Endodermal cell (in vitro differentiated cells): Measurements from ENCODE around the gene PLEKHG4. TPM values are rescaled to one million over a fixed set of nuclear protein-coding genes. Genes with fewer than 3 reads are reported as not detected.

Source experiments
- DNase-seq: peaks from one replicate; pipeline ENCODE4 v3.0.0-alpha.2; 2017
- H3K27ac ChIP-seq: 2 replicates; pipeline ENCODE4 v1.5.1; 2013; ENCODE audit warnings: mild to moderate bottlenecking, low read depth, low read length, moderate library complexity
- H3K27me3 ChIP-seq: 2 replicates; pipeline ENCODE4 v1.6.1; 2013; ENCODE audit warnings: mild to moderate bottlenecking, low read length, moderate library complexity; ENCODE audit not compliant: insufficient read depth, control insufficient read depth, poor library complexity, severe bottlenecking
- H3K36me3 ChIP-seq: 2 replicates; pipeline ENCODE4 v1.7.0; 2013; ENCODE audit warnings: mild to moderate bottlenecking, low read length, moderate library complexity; ENCODE audit not compliant: control insufficient read depth, insufficient read depth
- H3K4me1 ChIP-seq: one replicate; pipeline ENCODE4 v1.7.0; 2013; ENCODE audit warnings: low read length; ENCODE audit not compliant: control insufficient read depth, insufficient read depth
- H3K4me3 ChIP-seq: 2 replicates; pipeline ENCODE4 v1.5.1; 2013; ENCODE audit warnings: mild to moderate bottlenecking, low read length, moderate library complexity
- H3K9ac ChIP-seq: 2 replicates; pipeline ENCODE4 v1.6.1; 2013; ENCODE audit warnings: mild to moderate bottlenecking, low read length, moderate library complexity; ENCODE audit not compliant: poor library complexity, severe bottlenecking; ENCODE audit errors: extremely low read depth
- H3K9me3 ChIP-seq: 2 replicates; pipeline ENCODE4 v1.6.1; 2013; ENCODE audit warnings: mild to moderate bottlenecking, low read length, moderate library complexity; ENCODE audit not compliant: control insufficient read depth
- H3K27ac Mint-ChIP-seq: 2 replicates; pipeline ENCODE4 v1.8.0; 2020; ENCODE audit warnings: mixed read lengths
- H3K27me3 Mint-ChIP-seq: 2 replicates; pipeline ENCODE4 v1.8.0; 2021; ENCODE audit warnings: mild to moderate bottlenecking, mixed read lengths; ENCODE audit not compliant: insufficient read depth
- H3K36me3 Mint-ChIP-seq: 2 replicates; pipeline ENCODE4 v1.8.0; 2020; ENCODE audit warnings: low read depth, mixed read lengths
- H3K4me1 Mint-ChIP-seq: 2 replicates; pipeline ENCODE4 v1.8.0; 2020; ENCODE audit warnings: mixed read lengths
- H3K4me3 Mint-ChIP-seq: 2 replicates; pipeline ENCODE4 v1.8.0; 2020; ENCODE audit warnings: mild to moderate bottlenecking, moderate library complexity, mixed read lengths
- H3K9me3 Mint-ChIP-seq: 2 replicates; pipeline ENCODE4 v1.8.0; 2020; ENCODE audit warnings: mild to moderate bottlenecking, mixed read lengths
- WGBS, 2 experiments: methylation state at CpG; one replicate each; pipeline versions ENCODE4 v1.1.5 to v1.1.7; 2013; ENCODE audit warnings: missing lambda C conversion rate in 2 of 2, mixed read lengths in 1 of 2; ENCODE audit not compliant: insufficient coverage in 1 of 2, insufficient read length in 1 of 2; 5-methylcytosine and 5-hydroxymethylcytosine counted together
- total RNA-seq, 2 donors: library from RNA; stranded (reverse); fragmentation: NEBNext Ultra II Directional in 1 of 2; extraction: Animal tissue kit (Norgen Biotek cat#: 25700) in 1 of 2; gene quantifications; 2 replicates in 1 of 2; 3 replicates in 1 of 2; pipeline ENCODE4 v1.2.1, GENCODE V29; 2021
- TF ChIP-seq, protein P1 (sequence below): fragments of 200-600 bp; sonication (generic); conservative IDR thresholded peaks from 2 replicates; pipeline ENCODE4 v1.5.0; 2021; ENCODE audit warnings: antibody characterized with exemption, mild to moderate bottlenecking

Gene PLEKHG4
- total RNA-seq, 2 donors from 2014 or later, result 10.5 to 12.4 TPM

DNA sequence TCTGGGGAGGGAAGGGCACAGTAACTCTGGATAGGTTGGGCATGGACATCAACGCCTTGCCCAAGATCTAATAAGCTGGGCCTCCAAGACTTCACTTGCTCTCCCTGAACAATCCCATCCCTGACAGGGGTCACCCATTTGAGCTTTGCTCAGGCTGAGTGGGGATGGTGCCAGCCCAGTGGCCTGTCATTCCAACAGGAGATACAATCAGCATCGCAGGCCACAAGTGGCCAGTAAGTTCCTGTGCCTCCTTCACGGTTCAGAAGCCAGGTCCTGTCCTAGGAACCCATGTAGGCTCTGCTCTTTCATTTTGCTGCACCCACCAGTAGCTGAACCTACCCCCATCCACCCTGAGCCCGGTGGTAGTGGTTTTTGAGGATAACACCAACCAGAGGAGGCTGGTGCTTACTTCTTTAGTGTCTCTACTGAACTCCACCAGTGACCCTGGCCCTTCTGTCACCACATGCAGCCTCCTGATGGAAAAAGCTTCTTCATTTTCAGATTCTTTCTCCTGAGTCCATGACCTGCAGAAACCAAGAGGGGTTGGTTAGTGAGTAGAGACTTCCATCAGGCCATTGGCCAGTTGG, 14.9 kb downstream of the PLEKHG4 start:
- peaks cover 37% of the 10 kb centered on the region for H3K27me3 Mint-ChIP-seq
- no peak for DNase-seq
- TF ChIP-seq, protein P1, sequence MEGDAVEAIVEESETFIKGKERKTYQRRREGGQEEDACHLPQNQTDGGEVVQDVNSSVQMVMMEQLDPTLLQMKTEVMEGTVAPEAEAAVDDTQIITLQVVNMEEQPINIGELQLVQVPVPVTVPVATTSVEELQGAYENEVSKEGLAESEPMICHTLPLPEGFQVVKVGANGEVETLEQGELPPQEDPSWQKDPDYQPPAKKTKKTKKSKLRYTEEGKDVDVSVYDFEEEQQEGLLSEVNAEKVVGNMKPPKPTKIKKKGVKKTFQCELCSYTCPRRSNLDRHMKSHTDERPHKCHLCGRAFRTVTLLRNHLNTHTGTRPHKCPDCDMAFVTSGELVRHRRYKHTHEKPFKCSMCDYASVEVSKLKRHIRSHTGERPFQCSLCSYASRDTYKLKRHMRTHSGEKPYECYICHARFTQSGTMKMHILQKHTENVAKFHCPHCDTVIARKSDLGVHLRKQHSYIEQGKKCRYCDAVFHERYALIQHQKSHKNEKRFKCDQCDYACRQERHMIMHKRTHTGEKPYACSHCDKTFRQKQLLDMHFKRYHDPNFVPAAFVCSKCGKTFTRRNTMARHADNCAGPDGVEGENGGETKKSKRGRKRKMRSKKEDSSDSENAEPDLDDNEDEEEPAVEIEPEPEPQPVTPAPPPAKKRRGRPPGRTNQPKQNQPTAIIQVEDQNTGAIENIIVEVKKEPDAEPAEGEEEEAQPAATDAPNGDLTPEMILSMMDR, result no peak
- Histone ChIP-seq H3K9me3 (no peaks in the 10 kb centered on the region), H3K4me1 (no peaks in the 10 kb centered on the region), H3K9ac (no peak overlapping the region), H3K27me3 (no peaks in the 10 kb centered on the region), H3K4me3 (no peak overlapping the region), H3K36me3 (no peaks in the 10 kb centered on the region), H3K27ac (no peak overlapping the region)
- H3K36me3 Mint-ChIP-seq, result no peaks in the 10 kb centered on the region
- H3K4me3 Mint-ChIP-seq, result no peak overlapping the region
- H3K4me1 Mint-ChIP-seq, result peaks cover 3% of the 10 kb centered on the region
- no peaks in the 10 kb centered on the region for H3K9me3 Mint-ChIP-seq
- no peak overlapping the region for H3K27ac Mint-ChIP-seq
- 88 to 98% methylated on average over 2 to 4 of the region's 4 CpGs for WGBS, 2 experiments

DNA sequence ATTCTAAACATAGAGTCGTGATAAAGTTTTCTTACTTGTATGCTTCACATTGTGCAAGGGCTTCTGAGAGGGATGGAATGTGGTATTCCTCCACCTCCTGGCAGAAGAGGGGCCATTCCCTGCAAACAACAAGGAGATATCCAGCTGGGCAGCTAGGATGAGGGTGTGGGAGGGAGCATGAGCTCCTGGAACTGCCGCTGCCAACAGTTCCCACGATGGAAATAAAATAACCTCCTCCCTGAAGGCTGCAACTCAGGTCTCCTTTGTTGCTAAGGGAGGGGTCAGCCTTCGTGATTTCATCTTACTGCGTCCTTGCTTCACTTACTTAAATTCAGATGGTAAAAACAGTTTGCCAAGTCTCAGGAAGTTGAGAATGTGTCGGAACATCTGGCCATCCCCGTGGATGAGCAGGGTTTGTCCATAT, 15.6 kb downstream of the PLEKHG4 start:
- peaks cover 3% of the 10 kb centered on the region for H3K4me1 Mint-ChIP-seq
- H3K36me3 Mint-ChIP-seq, result no peaks in the 10 kb centered on the region
- H3K27ac Mint-ChIP-seq, result no peak overlapping the region
- Histone ChIP-seq H3K4me1 (no peaks in the 10 kb centered on the region), H3K4me3 (no peak overlapping the region), H3K27me3 (no peaks in the 10 kb centered on the region), H3K27ac (no peak overlapping the region), H3K36me3 (no peaks in the 10 kb centered on the region), H3K9ac (no peak overlapping the region), H3K9me3 (no peaks in the 10 kb centered on the region)
- H3K4me3 Mint-ChIP-seq, result no peak overlapping the region
- H3K27me3 Mint-ChIP-seq, result peaks cover 38% of the 10 kb centered on the region
- H3K9me3 Mint-ChIP-seq, result no peaks in the 10 kb centered on the region
- TF ChIP-seq, protein P1, result no peak
- peak; percentile 54 for DNase-seq
- 83 to 87% methylated on average over 6 to 7 of the region's 7 CpGs for WGBS, 2 experiments

- TF ChIP-seq, protein P1, result no peak
- H3K4me3 Mint-ChIP-seq, result no peak overlapping the region
- H3K4me3 ChIP-seq, result no peak overlapping the region
- DNase-seq, result no peak
- H3K27ac ChIP-seq, result no peak overlapping the region
- no peaks in the 10 kb centered on the region for H3K9me3 Mint-ChIP-seq
- peaks cover under 1% of the 10 kb centered on the region for H3K4me1 ChIP-seq
- H3K9ac ChIP-seq, result no peak overlapping the region
- no peaks in the 10 kb centered on the region for H3K36me3 ChIP-seq
- no peaks in the 10 kb centered on the region for H3K36me3 Mint-ChIP-seq
- H3K27me3 ChIP-seq, result no peaks in the 10 kb centered on the region
- no peak overlapping the region for H3K27ac Mint-ChIP-seq
- H3K4me1 Mint-ChIP-seq, result peaks cover 3% of the 10 kb centered on the region
- H3K9me3 ChIP-seq, result no peaks in the 10 kb centered on the region
- peaks cover 38% of the 10 kb centered on the region for H3K27me3 Mint-ChIP-seq
- WGBS, 2 experiments, result 90 to 94% methylated on average over 2 to 3 of the region's 3 CpGs
Measured at GRCh38 chr16:67296420-67296819, 17.1 kb downstream of the PLEKHG4 start.
